ENCODE results near the gene CFB. TPM values are rescaled to one million over a fixed set of nuclear protein-coding genes. Genes with fewer than 3 reads are reported as not detected.
A peak's percentile ranks its signal among the peaks of the same experiment; 100 is the strongest.

Gene CFB
- total and polyA plus RNA-seq, 2 of the 13 experiments (the other 11 are each of a cell fraction or from before 2014, with no cell fraction given): 171 to 513 TPM

- TF ChIP-seq KLF16 (CRISPR knock-in tag; IDR thresholded peaks at IDR 0.05): peak; percentile 66 to 99; a peak in 3 of 4 replicates
- TF ChIP-seq RARG (CRISPR knock-in tag; IDR thresholded peaks at IDR 0.05; ENCODE audit: low read depth): no peak
- no peak for TF ChIP-seq SCMH1 (CRISPR knock-in tag; IDR thresholded peaks at IDR 0.05; ENCODE audit: borderline replicate concordance)
- TF ChIP-seq ZNF550 (CRISPR knock-in tag; IDR thresholded peaks at IDR 0.05; ENCODE audit: borderline replicate concordance): no peak
- TF ChIP-seq ZFP1 (CRISPR knock-in tag; IDR thresholded peaks at IDR 0.05): peak; percentile 65; the same call in 1 of the 2 replicates
- TF ChIP-seq ZNF44 (CRISPR knock-in tag; IDR thresholded peaks at IDR 0.05): peak; percentile 79; the same call in 1 of the 2 replicates
- TF ChIP-seq SUZ12 (IDR thresholded peaks at IDR 0.05; ENCODE audit: low read depth, low read length): no peak
- no peak for TF ChIP-seq TBL1XR1 (IDR thresholded peaks at IDR 0.05; ENCODE audit: borderline replicate concordance, low read length, partially characterized antibody)
- TF ChIP-seq PAWR (CRISPR knock-in tag; IDR thresholded peaks at IDR 0.05; ENCODE audit: borderline replicate concordance): no peak; the same call in 1 of the 2 replicates
- peak; percentile 86 for TF ChIP-seq NKX3-1 (CRISPR knock-in tag; IDR thresholded peaks at IDR 0.05)
- TF ChIP-seq ZNF549 (CRISPR knock-in tag; IDR thresholded peaks at IDR 0.05): no peak
- 0 out of 2 replicates have a peak, but pooled peaks have one; percentile 31 for TF ChIP-seq RERE (CRISPR knock-in tag; IDR thresholded peaks at IDR 0.05; ENCODE audit: low read depth)
- peak; percentile 97 for TF ChIP-seq ZBTB40 (IDR thresholded peaks at IDR 0.05)
- no peak; the same call in 1 of the 2 replicates for TF ChIP-seq ZBTB40 (CRISPR knock-in tag; IDR thresholded peaks at IDR 0.05)
Measured at GRCh38 chr6:31958741-31959739, 13.1 kb downstream of the CFB start, which contains the start of the genes NELFE and SKIC2 (continued).
